Astrocyte (in vitro differentiated cells and primary cell): Measurements from ENCODE around the gene CRTAP. TPM values are rescaled to one million over a fixed set of nuclear protein-coding genes. Genes with fewer than 3 reads are reported as not detected.
A peak's percentile ranks its signal among the peaks of the same experiment; 100 is the strongest.
"Not testable (repeated sequence)": the region's sequence is repeated elsewhere in the genome, so short reads cannot be mapped to it uniquely, and the experiment has no call there.

Source experiments
- DNase-seq: peaks from one replicate; pipeline ENCODE4 v3.0.0-alpha.2; 2010; ENCODE audit warnings: low read depth
- FAIRE-seq: peaks from 2 replicates; lab custom pipeline; 2011; peaks lifted over from hg19 to GRCh38; lab: Jason Lieb, UNC
- H2AFZ ChIP-seq: 2 replicates; pipeline ENCODE4 v1.6.0; 2012; ENCODE audit warnings: low read depth, low read length, inconsistent platforms
- H3K27ac ChIP-seq: 2 replicates; pipeline ENCODE4 v1.5.1; 2011; ENCODE audit warnings: low read depth, low read length, inconsistent platforms
- H3K27me3 ChIP-seq: 2 replicates; pipeline ENCODE4 v1.6.0; 2011; ENCODE audit warnings: low read length, inconsistent platforms; ENCODE audit not compliant: insufficient read depth
- H3K36me3 ChIP-seq: 2 replicates; pipeline ENCODE4 v1.5.1; 2011; ENCODE audit warnings: low read length, inconsistent platforms; ENCODE audit not compliant: insufficient read depth
- H3K4me1 ChIP-seq: 2 replicates; pipeline ENCODE4 v1.5.1; 2011; ENCODE audit warnings: low read length, inconsistent platforms; ENCODE audit not compliant: insufficient read depth
- H3K4me2 ChIP-seq: 2 replicates; pipeline ENCODE4 v1.6.0; 2012; ENCODE audit warnings: low read length, inconsistent platforms
- H3K4me3 ChIP-seq: 2 replicates; pipeline ENCODE4 v1.5.1; 2011; ENCODE audit warnings: low read depth, mild to moderate bottlenecking, low read length, inconsistent platforms; ENCODE audit not compliant: insufficient read depth
- H3K79me2 ChIP-seq: 2 replicates; pipeline ENCODE4 v1.6.0; 2012; ENCODE audit warnings: mild to moderate bottlenecking, low read length, inconsistent platforms; ENCODE audit not compliant: insufficient read depth
- H3K9ac ChIP-seq: 2 replicates; pipeline ENCODE4 v1.6.0; 2012; ENCODE audit warnings: mild to moderate bottlenecking, low read length, inconsistent platforms
- H3K9me3 ChIP-seq: 2 replicates; pipeline ENCODE4 v1.5.1; 2012; ENCODE audit warnings: low read depth, mild to moderate bottlenecking, low read length, inconsistent platforms; ENCODE audit not compliant: insufficient read depth
- H4K20me1 ChIP-seq: 2 replicates; pipeline ENCODE4 v1.6.0; 2012; ENCODE audit warnings: low read length, inconsistent platforms; ENCODE audit not compliant: insufficient read depth
- H3K27ac Mint-ChIP-seq: one replicate; pipeline ENCODE4 v1.8.0; 2021; ENCODE audit warnings: mild to moderate bottlenecking, mixed read lengths; ENCODE audit not compliant: unreplicated experiment
- H3K27me3 Mint-ChIP-seq: one replicate; pipeline ENCODE4 v1.8.0; 2021; ENCODE audit warnings: low read depth, mixed read lengths; ENCODE audit not compliant: unreplicated experiment
- H3K36me3 Mint-ChIP-seq: one replicate; pipeline ENCODE4 v1.8.0; 2021; ENCODE audit warnings: low read depth, mixed read lengths; ENCODE audit not compliant: unreplicated experiment
- H3K4me1 Mint-ChIP-seq: one replicate; pipeline ENCODE4 v1.8.0; 2021; ENCODE audit warnings: low read depth, mixed read lengths; ENCODE audit not compliant: unreplicated experiment
- H3K4me3 Mint-ChIP-seq: one replicate; pipeline ENCODE4 v1.8.0; 2021; ENCODE audit warnings: mild to moderate bottlenecking, moderate library complexity, mixed read lengths; ENCODE audit not compliant: unreplicated experiment
- H3K9me3 Mint-ChIP-seq: one replicate; pipeline ENCODE4 v1.8.0; 2021; ENCODE audit warnings: mild to moderate bottlenecking, mixed read lengths; ENCODE audit not compliant: unreplicated experiment
- EZH2 ChIP-seq: IDR thresholded peaks from 2 replicates; pipeline ENCODE4 v1.6.1; 2012; ENCODE audit warnings: mild to moderate bottlenecking, low read length, inconsistent platforms; ENCODE audit not compliant: insufficient read depth
- total RNA-seq: library from RNA; stranded (reverse); gene quantifications from 2 replicates; pipeline ENCODE4 v1.2.1, GENCODE V29; 2021
- TF ChIP-seq, protein P1 (sequence below): IDR thresholded peaks from 2 replicates; pipeline ENCODE4 v1.5.1; 2011; ENCODE audit warnings: low read depth, mild to moderate bottlenecking, inconsistent platforms, low read length, moderate library complexity; ENCODE audit not compliant: insufficient read depth

The CRTAP gene
- total RNA-seq, 1 donor from 2014 or later = 145 TPM

- no peaks in the 10 kb centered on the region for H3K9me3 ChIP-seq
- Mint-ChIP-seq H3K4me3 (no peak overlapping the region), H3K27me3 (no peaks in the 10 kb centered on the region), H3K27ac (peak overlapping the region; percentile 84), H3K9me3 (no peaks in the 10 kb centered on the region), H3K36me3 (peaks cover 18% of the 10 kb centered on the region), H3K4me1 (peaks cover 10% of the 10 kb centered on the region)
- no peak overlapping the region for H2AFZ ChIP-seq
- peak; percentile 16 for DNase-seq
- no peaks in the 10 kb centered on the region for H3K27me3 ChIP-seq
- H3K9ac ChIP-seq = no peak overlapping the region
- peaks cover 22% of the 10 kb centered on the region for H4K20me1 ChIP-seq
- no peaks in the 10 kb centered on the region for H3K4me1 ChIP-seq
- H3K36me3 ChIP-seq = no peaks in the 10 kb centered on the region
- FAIRE-seq = no peak
- H3K27ac ChIP-seq = no peak overlapping the region
- no peak overlapping the region for H3K4me2 ChIP-seq
- H3K79me2 ChIP-seq = peaks cover 8% of the 10 kb centered on the region
- TF ChIP-seq EZH2 = no peak
- TF ChIP-seq, protein P1, sequence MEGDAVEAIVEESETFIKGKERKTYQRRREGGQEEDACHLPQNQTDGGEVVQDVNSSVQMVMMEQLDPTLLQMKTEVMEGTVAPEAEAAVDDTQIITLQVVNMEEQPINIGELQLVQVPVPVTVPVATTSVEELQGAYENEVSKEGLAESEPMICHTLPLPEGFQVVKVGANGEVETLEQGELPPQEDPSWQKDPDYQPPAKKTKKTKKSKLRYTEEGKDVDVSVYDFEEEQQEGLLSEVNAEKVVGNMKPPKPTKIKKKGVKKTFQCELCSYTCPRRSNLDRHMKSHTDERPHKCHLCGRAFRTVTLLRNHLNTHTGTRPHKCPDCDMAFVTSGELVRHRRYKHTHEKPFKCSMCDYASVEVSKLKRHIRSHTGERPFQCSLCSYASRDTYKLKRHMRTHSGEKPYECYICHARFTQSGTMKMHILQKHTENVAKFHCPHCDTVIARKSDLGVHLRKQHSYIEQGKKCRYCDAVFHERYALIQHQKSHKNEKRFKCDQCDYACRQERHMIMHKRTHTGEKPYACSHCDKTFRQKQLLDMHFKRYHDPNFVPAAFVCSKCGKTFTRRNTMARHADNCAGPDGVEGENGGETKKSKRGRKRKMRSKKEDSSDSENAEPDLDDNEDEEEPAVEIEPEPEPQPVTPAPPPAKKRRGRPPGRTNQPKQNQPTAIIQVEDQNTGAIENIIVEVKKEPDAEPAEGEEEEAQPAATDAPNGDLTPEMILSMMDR = no peak
- no peak overlapping the region for H3K4me3 ChIP-seq
Observed at GRCh38 chr3:33075995-33076394, 37.8 kb upstream of the CRTAP start.

- peaks cover 18% of the 10 kb centered on the region for H3K79me2 ChIP-seq
Observed at GRCh38 chr3:33076952-33077351, 36.9 kb upstream of the CRTAP start.

DNA sequence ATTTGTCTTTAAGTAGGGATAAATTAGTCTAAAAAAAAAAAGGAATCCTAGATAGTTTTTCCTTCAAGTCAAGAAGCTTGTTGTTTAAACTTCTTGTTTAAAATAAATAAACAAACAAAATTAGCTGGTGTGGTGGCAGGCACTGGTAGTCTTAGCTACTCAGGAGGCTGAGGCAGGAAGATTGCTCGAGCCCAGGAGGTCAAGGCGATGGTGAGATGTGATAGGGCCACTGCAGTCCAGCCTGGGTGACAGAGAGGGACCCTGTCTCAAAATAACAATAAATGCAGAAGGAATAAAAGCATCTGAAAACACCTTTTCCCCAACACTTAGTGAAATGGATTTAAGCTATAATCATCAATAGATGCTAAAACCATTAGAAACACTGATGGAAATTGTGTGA is 35.8 kb upstream of the CRTAP start:
- Histone ChIP-seq H3K4me3 (no peak overlapping the region), H3K27me3 (no peaks in the 10 kb centered on the region), H3K4me2 (no peak overlapping the region), H2AFZ (no peak overlapping the region), H3K27ac (no peak overlapping the region), H3K36me3 (no peaks in the 10 kb centered on the region), H3K9ac (no peak overlapping the region), H3K9me3 (no peaks in the 10 kb centered on the region), H3K79me2 (peaks cover 28% of the 10 kb centered on the region), H3K4me1 (no peaks in the 10 kb centered on the region), H4K20me1 (peaks cover 41% of the 10 kb centered on the region)
- peaks cover 3% of the 10 kb centered on the region for H3K9me3 Mint-ChIP-seq
- peaks cover 17% of the 10 kb centered on the region for H3K36me3 Mint-ChIP-seq
- no peak overlapping the region for H3K27ac Mint-ChIP-seq
- TF ChIP-seq, protein P1 = no peak
- no peak for TF ChIP-seq EZH2
- no peak overlapping the region for H3K4me3 Mint-ChIP-seq
- H3K4me1 Mint-ChIP-seq = peaks cover 10% of the 10 kb centered on the region
- DNase-seq (no peak), FAIRE-seq (no peak)
- no peaks in the 10 kb centered on the region for H3K27me3 Mint-ChIP-seq

More at GRCh38 chr3:33076952-33077351, 36.9 kb upstream of the CRTAP start:
- peaks cover 10% of the 10 kb centered on the region for H3K4me1 Mint-ChIP-seq
- H3K27me3 ChIP-seq = no peaks in the 10 kb centered on the region
- DNase-seq (no peak), FAIRE-seq (no peak)
- no peak overlapping the region for H3K9ac ChIP-seq
- TF ChIP-seq, protein P1 = no peak
- no peak for TF ChIP-seq EZH2
- no peaks in the 10 kb centered on the region for H3K27me3 Mint-ChIP-seq
- peaks cover 31% of the 10 kb centered on the region for H4K20me1 ChIP-seq
- no peak overlapping the region for H3K27ac ChIP-seq
- no peaks in the 10 kb centered on the region for H3K4me1 ChIP-seq
- peaks cover 14% of the 10 kb centered on the region for H3K36me3 Mint-ChIP-seq
- no peaks in the 10 kb centered on the region for H3K9me3 ChIP-seq
- no peak overlapping the region for H3K27ac Mint-ChIP-seq
- no peaks in the 10 kb centered on the region for H3K36me3 ChIP-seq
- H3K4me2 ChIP-seq = no peak overlapping the region
- H3K4me3 ChIP-seq = no peak overlapping the region
- no peak overlapping the region for H3K4me3 Mint-ChIP-seq
- peaks cover 3% of the 10 kb centered on the region for H3K9me3 Mint-ChIP-seq
- H2AFZ ChIP-seq = no peak overlapping the region

DNA sequence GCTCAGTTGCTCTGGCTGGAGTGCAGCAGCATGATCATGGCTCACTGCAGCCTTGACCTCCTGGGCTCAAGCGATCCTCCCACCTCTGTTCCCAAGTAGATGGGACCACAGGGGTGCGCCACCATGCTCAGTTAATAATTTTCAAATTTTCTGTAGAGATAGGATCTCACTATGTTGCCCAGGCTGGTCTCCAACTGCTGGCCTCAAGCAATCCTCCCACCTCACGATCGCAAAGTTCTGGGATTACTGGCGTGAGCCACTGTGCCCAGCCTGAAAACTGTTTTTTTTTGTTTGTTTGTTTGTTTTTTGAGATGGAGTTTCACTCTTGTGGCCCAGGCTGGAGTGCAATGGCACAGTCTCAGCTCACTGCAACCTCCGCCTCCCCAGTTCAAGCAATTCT is 34.0 kb upstream of the CRTAP start:
- FAIRE-seq = not testable (repeated sequence)

More for the DNA sequence above, 34.0 kb upstream of the CRTAP start:
- not testable (repeated sequence) for H3K9ac ChIP-seq, H3K27ac ChIP-seq, H3K4me3 ChIP-seq, H3K36me3 ChIP-seq, H3K4me1 Mint-ChIP-seq, H3K9me3 Mint-ChIP-seq, H3K27me3 Mint-ChIP-seq, H3K4me2 ChIP-seq, H3K4me3 Mint-ChIP-seq, H3K9me3 ChIP-seq, H2AFZ ChIP-seq, H3K27ac Mint-ChIP-seq, H3K27me3 ChIP-seq, DNase-seq, H3K4me1 ChIP-seq
- peaks cover 46% of the 10 kb centered on the region for H4K20me1 ChIP-seq
- H3K79me2 ChIP-seq = peaks cover 44% of the 10 kb centered on the region
- H3K36me3 Mint-ChIP-seq = peaks cover 17% of the 10 kb centered on the region
